NB4 (cell line): ENCODE data around the gene UMAD1.

Experiments used
- CTCF ChIP-seq: IDR thresholded peaks from one replicate; pipeline ENCODE4 v1.5.1; 2012; ENCODE audit warnings: low read depth, low read length
- MYC ChIP-seq: IDR thresholded peaks from 2 replicates; pipeline ENCODE4 v1.6.1; 2011; ENCODE audit warnings: low read depth, low read length

- TF ChIP-seq CTCF (no peak), MYC (no peak)
These were observed 146.0 kb downstream of the UMAD1 start for GRCh38 chr7:7786595-7786994.
